Measurements from ENCODE around the gene SHH.

SHH gene

DNA sequence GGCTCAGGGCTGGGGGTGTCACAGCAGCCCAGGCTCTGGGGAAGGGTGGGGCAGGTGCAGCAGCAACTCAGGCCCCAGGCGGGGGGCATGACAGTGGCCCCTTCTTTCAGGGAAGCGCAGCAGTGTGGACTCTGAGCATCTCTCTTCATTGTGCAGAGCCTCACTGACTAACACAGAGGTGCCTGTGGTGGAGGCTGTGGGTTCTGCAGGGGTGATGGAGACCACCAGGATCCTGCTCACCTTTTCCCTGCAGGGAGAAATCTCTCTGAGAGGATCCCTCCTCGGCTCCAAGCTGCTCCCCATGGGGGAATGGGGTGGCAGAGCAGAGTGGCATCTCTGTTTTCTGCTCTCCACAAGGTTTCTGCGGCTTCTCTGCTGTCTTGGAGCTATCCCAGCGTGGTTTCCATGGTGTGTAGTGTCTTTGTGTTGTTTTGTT is 37.8 kb upstream of the SHH start:
- H3K36me3 ChIP-seq (ENCODE audit: insufficient read depth, low read length), result no peaks in the 10 kb centered on the region
- H3K27ac ChIP-seq (ENCODE audit: low read depth, low read length), result no peak overlapping the region
- H3K4me3 ChIP-seq (ENCODE audit: low read depth in 1 of 2, low read length in 2 of 2), result no peak overlapping the region
- no peaks in the 10 kb centered on the region for H3K27me3 ChIP-seq (ENCODE audit: control insufficient read depth in 1 of 2, insufficient read depth in 2 of 2, low read length in 2 of 2)
- no peaks in the 10 kb centered on the region for H3K9me3 ChIP-seq (ENCODE audit: low read length)
- no peak overlapping the region for H3K9ac ChIP-seq (ENCODE audit: low read length)
- no peaks in the 10 kb centered on the region for H3K4me1 ChIP-seq (ENCODE audit: insufficient read depth, low read length)

DNA sequence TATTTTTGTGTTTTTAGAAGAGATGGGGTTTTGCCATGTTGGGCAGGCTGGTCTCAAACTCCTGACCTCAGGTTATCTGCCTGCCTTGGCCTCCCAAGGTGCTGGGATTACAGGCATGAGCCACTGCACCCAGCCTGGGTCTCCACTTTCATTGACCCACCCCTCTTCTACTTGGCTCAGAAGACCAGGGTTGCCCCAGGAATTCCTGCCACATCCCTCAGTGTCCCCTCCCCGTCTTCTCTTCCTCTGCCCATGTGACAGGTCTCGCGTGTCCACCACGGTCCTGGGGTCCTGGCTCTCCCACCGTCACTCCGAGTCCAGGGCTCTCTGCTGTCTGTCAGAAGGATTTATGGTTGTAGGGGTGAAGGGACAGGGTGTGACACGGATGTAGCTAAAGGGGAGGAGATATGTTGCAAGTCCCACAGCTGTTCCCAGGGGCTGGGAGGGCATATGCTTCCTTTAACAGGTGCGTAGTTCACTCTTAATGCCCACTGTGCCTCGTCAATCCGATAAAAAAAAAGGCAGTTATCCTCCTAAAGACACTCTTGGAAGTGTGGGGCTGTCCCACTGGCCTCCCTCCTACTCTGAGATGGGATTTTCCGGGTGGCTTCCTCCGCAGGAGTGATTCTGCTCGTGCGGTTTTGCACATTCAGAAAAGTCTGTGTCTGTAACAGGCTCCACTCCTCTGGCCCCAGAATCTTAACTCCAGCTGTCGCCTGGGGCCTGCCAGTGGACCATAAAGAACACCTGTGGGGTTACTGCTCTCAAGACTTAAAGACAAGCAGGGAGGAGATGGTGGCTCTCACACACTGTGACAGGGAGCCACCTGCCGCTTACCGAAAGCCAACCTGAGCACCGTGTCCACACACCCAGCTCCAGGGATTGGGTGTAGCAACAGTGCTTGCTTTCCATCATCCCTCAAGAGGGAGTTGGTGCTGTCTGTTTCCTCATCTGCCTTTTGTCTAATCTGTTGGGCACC is 36.7 kb upstream of the SHH start:
- no peaks in the 10 kb centered on the region for H3K4me1 ChIP-seq (ENCODE audit: insufficient read depth, low read length)
- H3K9me3 ChIP-seq (ENCODE audit: low read length), result no peaks in the 10 kb centered on the region
- H3K27me3 ChIP-seq (ENCODE audit: control insufficient read depth in 1 of 2, insufficient read depth in 2 of 2, low read length in 2 of 2), result no peaks in the 10 kb centered on the region
- H3K27ac ChIP-seq (ENCODE audit: low read depth, low read length), result no peak overlapping the region
- no peak overlapping the region for H3K4me3 ChIP-seq (ENCODE audit: low read depth in 1 of 2, low read length in 2 of 2)
- no peaks in the 10 kb centered on the region for H3K36me3 ChIP-seq (ENCODE audit: insufficient read depth, low read length)
- H3K9ac ChIP-seq (ENCODE audit: low read length), result no peak overlapping the region

DNA sequence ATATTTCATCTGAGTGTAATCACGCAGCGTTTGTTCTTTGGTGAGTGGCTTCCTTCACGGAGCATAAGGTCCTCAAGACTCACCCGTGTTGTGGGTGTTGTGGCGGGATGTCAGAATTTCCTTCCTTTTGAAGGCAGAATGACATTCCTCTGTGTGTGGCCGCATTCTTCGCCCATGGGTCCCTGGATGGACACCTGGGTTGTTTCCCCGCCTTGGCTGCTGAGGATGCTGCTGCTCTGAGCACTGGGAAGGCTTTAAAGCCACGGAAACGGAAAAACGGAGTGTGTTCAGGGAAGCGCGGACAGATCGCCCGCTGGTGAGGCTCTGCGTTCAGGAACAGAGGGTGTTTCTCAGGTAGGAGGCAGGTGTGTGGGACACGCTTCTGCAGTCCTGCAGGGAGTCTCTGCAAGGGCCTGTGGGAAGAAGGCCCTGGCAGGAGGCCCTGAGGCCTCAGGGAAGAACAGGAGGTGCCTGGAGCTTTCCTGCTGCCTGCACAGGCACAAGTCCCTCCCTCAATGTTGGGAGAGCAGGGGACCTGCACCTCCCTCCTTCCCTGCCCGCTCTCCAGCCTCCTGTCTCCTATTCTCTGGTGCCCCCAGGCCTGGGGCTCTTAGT is 35.7 kb upstream of the SHH start:
- no peaks in the 10 kb centered on the region for H3K27me3 ChIP-seq (ENCODE audit: control insufficient read depth in 1 of 2, insufficient read depth in 2 of 2, low read length in 2 of 2)
- H3K27ac ChIP-seq (ENCODE audit: low read depth, low read length), result no peak overlapping the region
- H3K9ac ChIP-seq (ENCODE audit: low read length), result no peak overlapping the region
- H3K4me3 ChIP-seq (ENCODE audit: low read depth in 1 of 2, low read length in 2 of 2), result no peak overlapping the region
- no peaks in the 10 kb centered on the region for H3K9me3 ChIP-seq (ENCODE audit: low read length)
- H3K4me1 ChIP-seq (ENCODE audit: insufficient read depth, low read length), result no peaks in the 10 kb centered on the region
- no peaks in the 10 kb centered on the region for H3K36me3 ChIP-seq (ENCODE audit: insufficient read depth, low read length)

DNA sequence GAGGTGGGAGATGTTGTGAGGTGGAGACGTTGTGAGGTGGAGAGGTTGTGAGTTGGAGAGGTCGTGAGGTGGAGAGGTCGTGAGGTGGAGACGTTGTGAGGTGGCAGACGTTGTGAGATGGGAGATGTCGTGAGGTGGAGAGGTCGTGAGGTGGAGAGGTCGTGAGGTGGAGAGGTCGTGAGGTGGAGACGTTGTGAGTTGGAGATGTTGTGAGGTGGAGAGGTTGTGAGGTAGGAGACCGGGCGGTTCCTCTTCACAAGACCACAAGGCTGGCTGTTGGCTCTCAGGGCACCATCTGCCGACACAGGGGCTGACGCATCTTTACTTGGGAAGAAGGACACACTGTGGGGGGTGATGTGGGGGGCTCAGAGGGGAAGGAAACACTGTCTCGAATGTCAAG is 34.7 kb upstream of the SHH start:
- H3K36me3 ChIP-seq (ENCODE audit: insufficient read depth, low read length), result no peaks in the 10 kb centered on the region
- H3K27ac ChIP-seq (ENCODE audit: low read depth, low read length), result no peak overlapping the region
- no peaks in the 10 kb centered on the region for H3K4me1 ChIP-seq (ENCODE audit: insufficient read depth, low read length)
- no peaks in the 10 kb centered on the region for H3K27me3 ChIP-seq (ENCODE audit: control insufficient read depth in 1 of 2, insufficient read depth in 2 of 2, low read length in 2 of 2)
- no peak overlapping the region for H3K4me3 ChIP-seq (ENCODE audit: low read depth in 1 of 2, low read length in 2 of 2)
- no peaks in the 10 kb centered on the region for H3K9me3 ChIP-seq (ENCODE audit: low read length)
- no peak overlapping the region for H3K9ac ChIP-seq (ENCODE audit: low read length)

DNA sequence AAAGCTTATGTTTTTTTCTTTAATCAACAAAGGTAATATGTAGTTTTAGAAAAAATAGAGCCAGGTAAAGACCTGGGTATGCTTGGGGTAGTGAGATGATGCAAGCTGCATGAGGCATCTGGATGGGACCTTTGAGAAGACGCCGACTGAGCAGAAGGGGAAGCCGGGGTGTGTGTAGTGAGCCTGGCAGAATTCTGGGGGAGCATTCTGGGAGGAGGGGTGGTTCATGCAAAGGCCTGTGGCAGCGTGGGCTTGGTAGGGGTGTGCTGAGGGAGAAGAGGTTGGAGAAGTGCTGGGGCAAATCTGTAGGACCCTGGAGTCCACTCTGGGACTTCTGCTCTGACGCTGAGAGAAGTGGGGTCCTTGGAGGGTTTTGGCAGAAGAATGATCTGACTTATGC is 33.9 kb upstream of the SHH start:
- H3K9me3 ChIP-seq (ENCODE audit: low read length), result no peaks in the 10 kb centered on the region
- H3K27me3 ChIP-seq (ENCODE audit: control insufficient read depth in 1 of 2, insufficient read depth in 2 of 2, low read length in 2 of 2), result no peaks in the 10 kb centered on the region
- H3K36me3 ChIP-seq (ENCODE audit: insufficient read depth, low read length), result no peaks in the 10 kb centered on the region
- H3K9ac ChIP-seq (ENCODE audit: low read length), result no peak overlapping the region
- no peak overlapping the region for H3K4me3 ChIP-seq (ENCODE audit: low read depth in 1 of 2, low read length in 2 of 2)
- H3K27ac ChIP-seq (ENCODE audit: low read depth, low read length), result no peak overlapping the region
- H3K4me1 ChIP-seq (ENCODE audit: insufficient read depth, low read length), result no peaks in the 10 kb centered on the region

DNA sequence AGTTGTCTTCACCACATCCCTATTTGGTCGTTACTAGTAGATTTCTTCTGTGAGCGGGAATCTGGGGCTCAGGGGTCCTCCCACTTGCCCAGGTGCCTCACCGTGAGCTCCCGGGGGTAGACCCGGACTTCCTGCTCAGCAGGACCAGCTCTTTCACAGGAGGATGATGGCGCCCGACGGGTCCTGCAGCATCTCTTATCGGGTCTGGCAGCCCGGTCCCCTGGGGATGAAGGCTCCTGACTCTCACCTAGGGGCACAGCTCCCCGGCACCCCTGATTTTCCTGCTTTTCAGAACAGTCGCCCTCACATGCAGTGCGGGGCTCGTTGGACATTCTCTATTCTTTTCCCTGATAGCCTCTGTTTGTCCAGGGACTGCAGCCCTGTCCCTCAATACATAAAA is 33.0 kb upstream of the SHH start:
- Histone ChIP-seq H3K4me3 (ENCODE audit: low read depth in 1 of 2, low read length in 2 of 2) (no peak overlapping the region), H3K4me1 (ENCODE audit: insufficient read depth, low read length) (no peaks in the 10 kb centered on the region), H3K9ac (ENCODE audit: low read length) (no peak overlapping the region), H3K27ac (ENCODE audit: low read depth, low read length) (no peak overlapping the region), H3K9me3 (ENCODE audit: low read length) (no peaks in the 10 kb centered on the region), H3K27me3 (ENCODE audit: control insufficient read depth in 1 of 2, insufficient read depth in 2 of 2, low read length in 2 of 2) (no peaks in the 10 kb centered on the region), H3K36me3 (ENCODE audit: insufficient read depth, low read length) (no peaks in the 10 kb centered on the region)

DNA sequence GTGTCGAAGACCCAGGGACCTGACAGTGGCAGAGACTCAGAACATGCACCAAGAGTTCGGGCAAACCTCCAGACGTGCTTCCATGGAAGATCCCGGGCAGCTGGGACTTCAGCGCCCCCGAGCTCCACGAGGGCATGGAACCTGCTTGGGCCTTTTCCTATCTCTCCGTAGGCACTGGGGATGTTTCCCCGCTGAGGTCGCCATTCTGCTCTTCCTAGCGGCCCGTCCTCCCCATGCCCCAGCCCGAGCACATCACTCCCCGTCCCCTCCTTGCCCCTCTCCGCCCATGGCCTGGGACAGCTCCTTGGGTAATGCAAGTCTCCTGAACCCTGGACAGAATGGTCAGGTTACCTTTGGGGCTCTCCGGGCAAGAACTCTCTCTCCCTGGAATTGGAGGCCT is 32.3 kb upstream of the SHH start:
- H3K27ac ChIP-seq (ENCODE audit: low read depth, low read length), result no peak overlapping the region
- no peaks in the 10 kb centered on the region for H3K36me3 ChIP-seq (ENCODE audit: insufficient read depth, low read length)
- H3K27me3 ChIP-seq (ENCODE audit: control insufficient read depth in 1 of 2, insufficient read depth in 2 of 2, low read length in 2 of 2), result no peaks in the 10 kb centered on the region
- no peak overlapping the region for H3K9ac ChIP-seq (ENCODE audit: low read length)
- H3K4me1 ChIP-seq (ENCODE audit: insufficient read depth, low read length), result no peaks in the 10 kb centered on the region
- no peaks in the 10 kb centered on the region for H3K9me3 ChIP-seq (ENCODE audit: low read length)
- H3K4me3 ChIP-seq (ENCODE audit: low read depth in 1 of 2, low read length in 2 of 2), result no peak overlapping the region

DNA sequence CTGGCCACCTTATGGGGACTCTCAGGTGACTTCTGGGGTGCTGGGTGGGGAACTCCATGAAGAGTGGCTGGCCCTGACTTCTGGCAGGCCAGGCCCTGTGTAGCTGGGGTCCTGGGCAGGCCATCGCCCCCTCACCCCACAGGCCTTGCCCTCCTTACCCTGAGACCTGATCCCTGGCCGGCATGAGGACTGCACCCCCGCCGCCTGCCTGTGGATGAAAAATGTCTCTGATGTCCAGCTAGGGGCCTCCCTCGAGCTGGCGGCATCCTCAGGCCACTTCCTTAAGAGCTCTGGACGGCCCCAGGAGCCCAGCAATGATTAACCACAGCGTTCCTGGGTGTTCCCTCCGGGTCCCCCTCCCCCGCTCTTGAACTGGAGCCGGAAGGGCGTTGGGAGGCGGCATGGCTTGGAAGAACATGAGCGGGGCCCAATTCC is 31.8 kb upstream of the SHH start:
- Histone ChIP-seq H3K27ac (ENCODE audit: low read depth, low read length) (no peak overlapping the region), H3K9me3 (ENCODE audit: low read length) (no peaks in the 10 kb centered on the region), H3K9ac (ENCODE audit: low read length) (no peak overlapping the region), H3K4me1 (ENCODE audit: insufficient read depth, low read length) (no peaks in the 10 kb centered on the region), H3K27me3 (ENCODE audit: control insufficient read depth in 1 of 2, insufficient read depth in 2 of 2, low read length in 2 of 2) (no peaks in the 10 kb centered on the region), H3K4me3 (ENCODE audit: low read depth in 1 of 2, low read length in 2 of 2) (no peak overlapping the region), H3K36me3 (ENCODE audit: insufficient read depth, low read length) (no peaks in the 10 kb centered on the region)

DNA sequence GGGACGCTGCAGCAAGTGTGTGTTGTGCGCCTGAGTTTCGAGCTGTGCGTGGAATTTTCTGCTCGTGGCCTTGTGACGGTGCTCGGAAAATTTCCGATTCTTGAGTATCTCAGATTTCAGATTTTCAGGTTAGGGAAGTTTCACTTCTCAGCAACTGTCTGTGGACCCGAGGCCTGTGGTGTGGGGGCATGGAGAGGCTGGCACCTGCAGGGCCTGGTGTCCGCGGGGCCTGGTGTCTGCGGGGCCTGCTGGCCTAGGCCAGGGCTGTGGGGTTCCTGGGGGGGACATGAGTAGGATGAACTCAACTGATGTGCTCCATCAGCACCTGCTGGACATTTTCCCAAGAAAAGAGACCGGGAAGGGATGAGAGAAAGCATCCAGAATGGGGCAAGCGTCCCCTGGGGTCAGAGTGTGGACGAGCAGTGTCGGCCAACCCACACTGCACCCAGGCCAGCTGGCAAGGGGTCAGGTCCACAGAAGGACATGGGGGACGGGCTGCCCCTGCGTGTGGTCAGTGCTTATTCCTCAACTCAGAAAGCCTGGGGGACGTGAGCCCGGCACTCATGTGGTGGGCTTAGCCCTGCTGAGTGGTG is 31.3 kb upstream of the SHH start:
- no peaks in the 10 kb centered on the region for H3K4me1 ChIP-seq (ENCODE audit: insufficient read depth, low read length)
- no peaks in the 10 kb centered on the region for H3K9me3 ChIP-seq (ENCODE audit: low read length)
- no peaks in the 10 kb centered on the region for H3K36me3 ChIP-seq (ENCODE audit: insufficient read depth, low read length)
- H3K4me3 ChIP-seq (ENCODE audit: low read depth in 1 of 2, low read length in 2 of 2), result no peak overlapping the region
- H3K9ac ChIP-seq (ENCODE audit: low read length), result no peak overlapping the region
- H3K27ac ChIP-seq (ENCODE audit: low read depth, low read length), result no peak overlapping the region
- H3K27me3 ChIP-seq (ENCODE audit: control insufficient read depth in 1 of 2, insufficient read depth in 2 of 2, low read length in 2 of 2), result no peaks in the 10 kb centered on the region

DNA sequence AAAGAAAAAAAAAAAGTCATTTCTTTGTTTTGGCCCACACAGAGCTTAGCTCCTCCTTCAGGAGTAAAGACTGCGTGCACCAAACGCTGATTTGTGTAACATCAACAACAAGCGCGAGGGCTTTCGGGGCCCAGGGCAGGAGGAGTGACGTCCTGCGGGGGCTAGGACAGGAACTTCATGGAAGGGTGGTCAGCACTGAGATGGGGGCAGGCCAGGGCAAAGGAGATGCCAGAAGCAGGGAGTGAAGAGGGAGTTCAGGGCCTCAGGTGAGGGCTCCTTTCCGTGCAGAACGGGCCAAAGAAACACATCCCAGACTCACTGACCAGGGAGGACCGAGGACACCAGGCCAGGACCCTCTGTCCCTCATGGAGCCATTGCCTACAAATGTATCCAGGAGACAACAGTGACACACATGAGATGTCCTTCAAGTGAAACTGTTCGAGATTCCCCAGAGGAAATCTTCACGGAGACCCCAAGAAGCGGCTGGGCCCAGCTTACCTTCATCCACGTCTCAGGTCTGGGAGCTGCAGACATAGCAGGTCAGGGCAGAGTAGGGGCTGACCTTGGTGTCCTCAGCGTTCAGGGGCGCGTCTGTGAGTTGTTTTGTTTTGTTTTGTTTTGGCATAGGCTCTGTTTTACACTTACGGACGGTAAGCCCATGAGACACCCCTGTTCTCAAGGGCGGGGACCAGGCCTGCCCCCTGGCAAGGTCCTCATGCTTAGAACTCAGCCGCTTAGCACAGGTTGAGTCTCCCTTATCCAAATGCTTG is 30.4 kb upstream of the SHH start:
- Histone ChIP-seq H3K27ac (ENCODE audit: low read depth, low read length) (no peak overlapping the region), H3K9me3 (ENCODE audit: low read length) (no peaks in the 10 kb centered on the region), H3K27me3 (ENCODE audit: control insufficient read depth in 1 of 2, insufficient read depth in 2 of 2, low read length in 2 of 2) (no peaks in the 10 kb centered on the region), H3K4me3 (ENCODE audit: low read depth in 1 of 2, low read length in 2 of 2) (no peak overlapping the region), H3K9ac (ENCODE audit: low read length) (no peak overlapping the region), H3K36me3 (ENCODE audit: insufficient read depth, low read length) (no peaks in the 10 kb centered on the region), H3K4me1 (ENCODE audit: insufficient read depth, low read length) (no peaks in the 10 kb centered on the region)

DNA sequence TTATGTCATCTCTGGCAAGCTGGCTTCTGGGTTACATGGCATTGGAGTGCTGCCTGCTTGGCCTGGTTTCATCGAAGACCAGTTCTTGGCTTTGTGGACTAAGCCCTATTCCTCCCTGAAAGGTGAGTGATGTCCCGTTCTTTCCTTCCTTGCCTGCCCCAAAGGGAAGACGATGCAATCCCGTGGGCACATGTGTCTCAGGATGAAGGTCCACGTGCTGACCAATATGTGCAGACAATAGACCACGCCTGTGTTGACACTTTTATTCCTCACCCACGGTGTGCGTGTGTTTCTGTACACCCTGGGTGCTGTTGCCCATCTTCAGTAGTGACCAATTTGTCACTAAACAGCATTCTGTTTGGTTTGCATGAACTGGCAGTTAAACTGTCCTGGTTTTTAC is 28.6 kb upstream of the SHH start:
- no peak overlapping the region for H3K27ac ChIP-seq (ENCODE audit: low read depth, low read length)
- no peak overlapping the region for H3K9ac ChIP-seq (ENCODE audit: low read length)
- H3K4me3 ChIP-seq (ENCODE audit: low read depth in 1 of 2, low read length in 2 of 2), result no peak overlapping the region
- H3K36me3 ChIP-seq (ENCODE audit: insufficient read depth, low read length), result no peaks in the 10 kb centered on the region
- no peaks in the 10 kb centered on the region for H3K9me3 ChIP-seq (ENCODE audit: low read length)
- H3K27me3 ChIP-seq (ENCODE audit: control insufficient read depth in 1 of 2, insufficient read depth in 2 of 2, low read length in 2 of 2), result peaks cover 0 to 1% of the 10 kb centered on the region in 2 donors
- no peaks in the 10 kb centered on the region for H3K4me1 ChIP-seq (ENCODE audit: insufficient read depth, low read length)
